ENCODE data around the gene PACC1. TPM values are rescaled to one million over a fixed set of nuclear protein-coding genes. Genes with fewer than 3 reads are reported as not detected.

Gene PACC1
- polyA plus RNA-seq, 1 experiment: 12.7 TPM

- POLR2A ChIA-PET: no interaction called here
- Histone ChIP-seq H3K27me3 (ENCODE audit: control insufficient read depth, insufficient read depth, low read length) (no peaks in the 10 kb centered on the region), H3K4me3 (ENCODE audit: low read depth, low read length) (no peak overlapping the region), H3K36me3 (ENCODE audit: control insufficient read depth, insufficient read depth, low read length) (no peaks in the 10 kb centered on the region; the same call in 1 of the 2 replicates)
- CTCF ChIA-PET: interaction anchor here (0.6 to 9.4 kb wide), 23 partner anchors 9 to 686 kb away, joined by 3 to 100 read pairs (median 5); no protein-coding TSS in a partner anchor
- no peak for TF ChIP-seq CTCF (IDR thresholded peaks at IDR 0.05; ENCODE audit: insufficient read depth, low read depth, low read length)
- no peak for DNase-seq (ENCODE audit: low read depth)
These were observed 47.1 kb downstream of the PACC1 start for GRCh38 chr1:212367474-212368072.

- no peak for TF ChIP-seq CTCF (IDR thresholded peaks at IDR 0.05; ENCODE audit: insufficient read depth, low read depth, low read length)
- Histone ChIP-seq H3K36me3 (ENCODE audit: control insufficient read depth, insufficient read depth, low read length) (no peaks in the 10 kb centered on the region; the same call in 1 of the 2 replicates), H3K27me3 (ENCODE audit: control insufficient read depth, insufficient read depth, low read length) (no peaks in the 10 kb centered on the region), H3K4me3 (ENCODE audit: low read depth, low read length) (no peak overlapping the region)
- DNase-seq (ENCODE audit: low read depth): no peak
- ChIA-PET CTCF (interaction anchor here (1.0 to 9.4 kb wide), 12 partner anchors 10 to 686 kb away, joined by 3 to 100 read pairs (median 11); no protein-coding TSS in a partner anchor), POLR2A (no interaction called here)
These were observed 47.8 kb downstream of the PACC1 start for GRCh38 chr1:212366901-212367300.

- Histone ChIP-seq H3K36me3 (ENCODE audit: control insufficient read depth, insufficient read depth, low read length) (no peaks in the 10 kb centered on the region; the same call in 1 of the 2 replicates), H3K4me3 (ENCODE audit: low read depth, low read length) (no peak overlapping the region), H3K27me3 (ENCODE audit: control insufficient read depth, insufficient read depth, low read length) (no peaks in the 10 kb centered on the region)
- ChIA-PET POLR2A (no interaction called here), CTCF (interaction anchor here (4.9 to 9.4 kb wide), 3 partner anchors 90 to 302 kb away, joined by 43 to 100 read pairs (median 45); no protein-coding TSS in a partner anchor)
- no peak for DNase-seq (ENCODE audit: low read depth)
- TF ChIP-seq CTCF (IDR thresholded peaks at IDR 0.05; ENCODE audit: insufficient read depth, low read depth, low read length): no peak
These were observed 49.7 kb downstream of the PACC1 start for GRCh38 chr1:212364985-212365384.

- H3K27me3 ChIP-seq (ENCODE audit: control insufficient read depth, insufficient read depth, low read length): no peaks in the 10 kb centered on the region
- CTCF ChIA-PET: interaction anchor here (0.9 to 9.4 kb wide), 3 partner anchors 96 to 288 kb away, joined by 3 to 100 read pairs (median 4); no protein-coding TSS in a partner anchor
- no peak for TF ChIP-seq CTCF (IDR thresholded peaks at IDR 0.05; ENCODE audit: insufficient read depth, low read depth, low read length)
- POLR2A ChIA-PET: no interaction called here
- DNase-seq (ENCODE audit: low read depth): no peak
- no peaks in the 10 kb centered on the region; the same call in 1 of the 2 replicates for H3K36me3 ChIP-seq (ENCODE audit: control insufficient read depth, insufficient read depth, low read length)
- no peak overlapping the region for H3K4me3 ChIP-seq (ENCODE audit: low read depth, low read length)
These were observed 54.7 kb downstream of the PACC1 start for GRCh38 chr1:212359794-212360479.
